Measurements from ENCODE around the gene BIN1. TPM values are rescaled to one million over a fixed set of nuclear protein-coding genes. Genes with fewer than 3 reads are reported as not detected.

BIN1 gene, protein sequence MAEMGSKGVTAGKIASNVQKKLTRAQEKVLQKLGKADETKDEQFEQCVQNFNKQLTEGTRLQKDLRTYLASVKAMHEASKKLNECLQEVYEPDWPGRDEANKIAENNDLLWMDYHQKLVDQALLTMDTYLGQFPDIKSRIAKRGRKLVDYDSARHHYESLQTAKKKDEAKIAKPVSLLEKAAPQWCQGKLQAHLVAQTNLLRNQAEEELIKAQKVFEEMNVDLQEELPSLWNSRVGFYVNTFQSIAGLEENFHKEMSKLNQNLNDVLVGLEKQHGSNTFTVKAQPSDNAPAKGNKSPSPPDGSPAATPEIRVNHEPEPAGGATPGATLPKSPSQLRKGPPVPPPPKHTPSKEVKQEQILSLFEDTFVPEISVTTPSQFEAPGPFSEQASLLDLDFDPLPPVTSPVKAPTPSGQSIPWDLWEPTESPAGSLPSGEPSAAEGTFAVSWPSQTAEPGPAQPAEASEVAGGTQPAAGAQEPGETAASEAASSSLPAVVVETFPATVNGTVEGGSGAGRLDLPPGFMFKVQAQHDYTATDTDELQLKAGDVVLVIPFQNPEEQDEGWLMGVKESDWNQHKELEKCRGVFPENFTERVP
- total RNA-seq (ENCODE audit: low replicate concordance) = 26.9 and 55.9 TPM in 2 replicates

- peaks cover 20% of the 10 kb centered on the region for H3K4me1 ChIP-seq
- H3K27me3 Mint-ChIP-seq (ENCODE audit: insufficient read depth, low read depth) = peaks cover 15% of the 10 kb centered on the region
- peak within 1 kb of the TSS; percentile 83 for H3K27ac Mint-ChIP-seq
- H2AFZ ChIP-seq (replicated peaks) = peak within 1 kb of the TSS; percentile 61
- peaks cover 26% of the 10 kb centered on the region for H3K79me2 ChIP-seq (ENCODE audit: low read depth)
- peak within 1 kb of the TSS; percentile 61 for H3K4me3 ChIP-seq
- peaks cover 20% of the 10 kb centered on the region for H3F3A ChIP-seq (ENCODE audit: low read depth)
- H3K4me3 Mint-ChIP-seq = peak within 1 kb of the TSS; percentile 87
- no peak for TF ChIP-seq EZH2phosphoT487 (IDR thresholded peaks at IDR 0.05)
- peak; percentile 34 for TF ChIP-seq EZH2 (IDR thresholded peaks at IDR 0.05)
- no peaks in the 10 kb centered on the region for H3K9me3 ChIP-seq (ENCODE audit: low read depth)
- no peaks in the 10 kb centered on the region for H3K36me3 Mint-ChIP-seq
- no peak within 1 kb of the TSS for H3K27ac ChIP-seq
- no peak within 1 kb of the TSS for H3K9ac ChIP-seq
- H4K20me1 ChIP-seq (ENCODE audit: low read depth) = no peaks in the 10 kb centered on the region
- H3K36me3 ChIP-seq = no peaks in the 10 kb centered on the region
- no peaks in the 10 kb centered on the region for H3K9me3 Mint-ChIP-seq
- peaks cover 25% of the 10 kb centered on the region for H3K4me1 Mint-ChIP-seq
- H3K4me2 ChIP-seq = peak within 1 kb of the TSS; percentile 93
- peak; percentile 97 for DNase-seq (ENCODE audit: low spot score)
- H3K27me3 ChIP-seq = peaks cover 3% of the 10 kb centered on the region
These were observed at the start of gene BIN1 for GRCh38 chr2:127106991-127107621. BIN1 (minus strand) TSS chr2:127107154; CDS start chr2:127106943, 211 bp downstream.

DNA sequence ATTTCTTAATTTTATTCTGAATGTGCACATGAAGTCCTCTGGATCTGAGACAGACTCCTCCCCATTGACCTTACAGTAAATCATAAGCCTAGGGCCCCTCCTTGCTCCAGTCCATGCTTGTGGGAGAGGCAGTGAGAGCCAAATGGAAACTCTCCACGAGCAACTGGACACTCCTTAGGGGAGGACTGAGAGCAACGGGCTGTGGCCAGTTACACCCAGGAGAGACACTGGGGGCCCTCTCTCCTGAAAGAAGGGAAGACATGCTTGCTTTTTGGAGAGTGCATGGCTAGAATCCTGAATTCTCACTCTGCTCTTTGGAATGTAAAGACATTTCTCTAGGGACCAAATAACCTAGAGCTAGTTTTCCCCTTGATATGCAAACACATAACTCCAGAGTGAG is 49.0 kb upstream of the BIN1 start:
- peaks cover 8% of the 10 kb centered on the region for H3K9me3 Mint-ChIP-seq
- Histone ChIP-seq H3K4me3 (no peak overlapping the region), H3K9me3 (ENCODE audit: low read depth) (no peaks in the 10 kb centered on the region), H3K27ac (no peak overlapping the region), H3K4me2 (no peak overlapping the region), H3K4me1 (peaks cover 3% of the 10 kb centered on the region), H3K27me3 (no peaks in the 10 kb centered on the region), H3K79me2 (ENCODE audit: low read depth) (no peaks in the 10 kb centered on the region), H2AFZ (replicated peaks) (no peak overlapping the region), H3F3A (ENCODE audit: low read depth) (no peaks in the 10 kb centered on the region), H3K9ac (no peak overlapping the region), H3K36me3 (no peaks in the 10 kb centered on the region), H4K20me1 (ENCODE audit: low read depth) (no peaks in the 10 kb centered on the region)
- no peak overlapping the region for H3K4me3 Mint-ChIP-seq
- H3K27ac Mint-ChIP-seq = no peak overlapping the region
- TF ChIP-seq EZH2 (IDR thresholded peaks at IDR 0.05) (no peak), EZH2phosphoT487 (IDR thresholded peaks at IDR 0.05) (no peak)
- TF ChIP-seq, protein P1, sequence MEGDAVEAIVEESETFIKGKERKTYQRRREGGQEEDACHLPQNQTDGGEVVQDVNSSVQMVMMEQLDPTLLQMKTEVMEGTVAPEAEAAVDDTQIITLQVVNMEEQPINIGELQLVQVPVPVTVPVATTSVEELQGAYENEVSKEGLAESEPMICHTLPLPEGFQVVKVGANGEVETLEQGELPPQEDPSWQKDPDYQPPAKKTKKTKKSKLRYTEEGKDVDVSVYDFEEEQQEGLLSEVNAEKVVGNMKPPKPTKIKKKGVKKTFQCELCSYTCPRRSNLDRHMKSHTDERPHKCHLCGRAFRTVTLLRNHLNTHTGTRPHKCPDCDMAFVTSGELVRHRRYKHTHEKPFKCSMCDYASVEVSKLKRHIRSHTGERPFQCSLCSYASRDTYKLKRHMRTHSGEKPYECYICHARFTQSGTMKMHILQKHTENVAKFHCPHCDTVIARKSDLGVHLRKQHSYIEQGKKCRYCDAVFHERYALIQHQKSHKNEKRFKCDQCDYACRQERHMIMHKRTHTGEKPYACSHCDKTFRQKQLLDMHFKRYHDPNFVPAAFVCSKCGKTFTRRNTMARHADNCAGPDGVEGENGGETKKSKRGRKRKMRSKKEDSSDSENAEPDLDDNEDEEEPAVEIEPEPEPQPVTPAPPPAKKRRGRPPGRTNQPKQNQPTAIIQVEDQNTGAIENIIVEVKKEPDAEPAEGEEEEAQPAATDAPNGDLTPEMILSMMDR (IDR thresholded peaks at IDR 0.05) = no peak
- H3K4me1 Mint-ChIP-seq = peaks cover 9% of the 10 kb centered on the region
- H3K27me3 Mint-ChIP-seq (ENCODE audit: insufficient read depth, low read depth) = no peaks in the 10 kb centered on the region
- H3K36me3 Mint-ChIP-seq = no peaks in the 10 kb centered on the region
- DNase-seq (ENCODE audit: low spot score) = no peak

DNA sequence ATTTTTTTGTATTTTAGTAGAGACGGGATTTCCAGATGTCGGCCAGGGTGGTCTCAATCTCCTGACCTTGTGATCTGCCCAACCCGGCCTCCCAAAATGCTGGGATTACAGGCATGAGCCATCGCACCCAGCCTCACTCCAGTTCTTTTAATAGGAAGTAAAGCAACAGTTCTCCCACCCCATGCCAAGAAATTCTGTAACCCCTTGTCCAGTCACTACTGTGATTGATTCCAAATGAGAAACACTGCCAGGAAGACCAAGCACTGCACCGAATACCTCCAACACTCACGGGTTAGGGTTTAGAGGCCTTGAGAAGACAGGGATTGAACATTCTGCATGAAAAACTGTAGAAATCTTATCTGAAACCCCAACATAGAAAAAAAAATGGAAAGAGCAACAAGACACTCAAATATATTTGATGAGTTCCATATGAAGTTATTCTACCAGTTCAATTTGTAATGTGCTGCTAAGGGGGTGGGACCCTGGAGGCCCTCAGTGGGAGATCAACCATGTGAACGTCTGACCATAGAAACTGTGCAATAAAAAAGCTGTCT is 48.2 kb upstream of the BIN1 start:
- no peaks in the 10 kb centered on the region for H4K20me1 ChIP-seq (ENCODE audit: low read depth)
- no peaks in the 10 kb centered on the region for H3F3A ChIP-seq (ENCODE audit: low read depth)
- Mint-ChIP-seq H3K27ac (peak overlapping the region; percentile 14), H3K9me3 (peaks cover 9% of the 10 kb centered on the region), H3K36me3 (no peaks in the 10 kb centered on the region), H3K4me1 (peaks cover 9% of the 10 kb centered on the region), H3K4me3 (no peak overlapping the region), H3K27me3 (ENCODE audit: insufficient read depth, low read depth) (no peaks in the 10 kb centered on the region)
- H3K79me2 ChIP-seq (ENCODE audit: low read depth) = no peaks in the 10 kb centered on the region
- H3K36me3 ChIP-seq = no peaks in the 10 kb centered on the region
- H3K9ac ChIP-seq = no peak overlapping the region
- no peak overlapping the region for H3K27ac ChIP-seq
- TF ChIP-seq EZH2 (IDR thresholded peaks at IDR 0.05) = no peak
- no peak for TF ChIP-seq EZH2phosphoT487 (IDR thresholded peaks at IDR 0.05)
- TF ChIP-seq, protein P1 (IDR thresholded peaks at IDR 0.05) = no peak
- H3K4me3 ChIP-seq = no peak overlapping the region
- peaks cover 3% of the 10 kb centered on the region for H3K4me1 ChIP-seq
- H3K27me3 ChIP-seq = no peaks in the 10 kb centered on the region
- no peak for DNase-seq (ENCODE audit: low spot score)
- H3K4me2 ChIP-seq = no peak overlapping the region
- H3K9me3 ChIP-seq (ENCODE audit: low read depth) = no peaks in the 10 kb centered on the region
- H2AFZ ChIP-seq (replicated peaks) = no peak overlapping the region

All from neural progenitor cell (in vitro differentiated cells).